ENCODE data around the gene RASGEF1C. TPM values are rescaled to one million over a fixed set of nuclear protein-coding genes. Genes with fewer than 3 reads are reported as not detected.

Gene RASGEF1C
- polyA plus RNA-seq, 3 donors = not detected

GRCh38 chr5:180214870-180215770 is 6.1 kb upstream of the RASGEF1C start:
- H3K27me3 Mint-ChIP-seq (ENCODE audit: low read depth in 3 of 3) = peaks cover 6 to 27% (median 10%) of the 10 kb centered on the region in 3 donors
- Histone ChIP-seq H3K4me1 (ENCODE audit: control insufficient read depth in 1 of 2, insufficient read depth in 2 of 2, low read length in 2 of 2) (no peaks in the 10 kb centered on the region), H3K9me3 (replicated peaks in 1 of 2; ENCODE audit: control insufficient read depth in 1 of 2, insufficient read depth in 1 of 2, low read length in 2 of 2) (peaks cover 20 to 24% of the 10 kb centered on the region in 2 donors), H4K20me1 (ENCODE audit: insufficient read depth, low read length) (no peaks in the 10 kb centered on the region), H3K36me3 (replicated peaks in 1 of 2; ENCODE audit: control insufficient read depth in 1 of 2, insufficient read depth in 2 of 2, low read length in 2 of 2) (no peaks in the 10 kb centered on the region), H3K9ac (ENCODE audit: insufficient read depth, low read length, poor library complexity, severe bottlenecking) (no peak overlapping the region), H3K27me3 (ENCODE audit: control insufficient read depth in 2 of 2, insufficient read depth in 2 of 2, low read length in 2 of 2) (peaks cover 0 to 3% of the 10 kb centered on the region in 2 donors), H3K4me2 (replicated peaks; ENCODE audit: extremely low read depth, low read length, poor library complexity, severe bottlenecking) (no peak overlapping the region), H2AFZ (ENCODE audit: insufficient read depth, low read depth, low read length, poor library complexity, severe bottlenecking) (no peak overlapping the region), H3K27ac (ENCODE audit: low read depth in 1 of 2, low read length in 2 of 2) (no peak overlapping the region), H3K79me2 (ENCODE audit: insufficient read depth, low read length) (no peaks in the 10 kb centered on the region), H3K4me3 (replicated peaks in 1 of 3; ENCODE audit: low read depth in 2 of 3, low read length in 3 of 3) (no peak overlapping the region)
- peaks cover 3% of the 10 kb centered on the region for H3K4me1 Mint-ChIP-seq
- no peak overlapping the region for H3K4me3 Mint-ChIP-seq
- no peaks in the 10 kb centered on the region for H3K36me3 Mint-ChIP-seq
- intact Hi-C loops (cut with micrococcal nuclease) = loop anchor here in 1 of 2 donors (5.0 kb wide), 1 partner anchor 88 kb away; no protein-coding TSS in a partner anchor
- 92% methylated on average over 7 of the region's 21 CpGs for WGBS (ENCODE audit: insufficient coverage)
- H3K9me3 Mint-ChIP-seq = peaks cover 14 to 39% (median 33%) of the 10 kb centered on the region in 7 donors
- DNase-seq = no peak
- H3K27ac Mint-ChIP-seq = no peak overlapping the region
- TF ChIP-seq CTCF (IDR thresholded peaks at IDR 0.05) = no peak

DNA sequence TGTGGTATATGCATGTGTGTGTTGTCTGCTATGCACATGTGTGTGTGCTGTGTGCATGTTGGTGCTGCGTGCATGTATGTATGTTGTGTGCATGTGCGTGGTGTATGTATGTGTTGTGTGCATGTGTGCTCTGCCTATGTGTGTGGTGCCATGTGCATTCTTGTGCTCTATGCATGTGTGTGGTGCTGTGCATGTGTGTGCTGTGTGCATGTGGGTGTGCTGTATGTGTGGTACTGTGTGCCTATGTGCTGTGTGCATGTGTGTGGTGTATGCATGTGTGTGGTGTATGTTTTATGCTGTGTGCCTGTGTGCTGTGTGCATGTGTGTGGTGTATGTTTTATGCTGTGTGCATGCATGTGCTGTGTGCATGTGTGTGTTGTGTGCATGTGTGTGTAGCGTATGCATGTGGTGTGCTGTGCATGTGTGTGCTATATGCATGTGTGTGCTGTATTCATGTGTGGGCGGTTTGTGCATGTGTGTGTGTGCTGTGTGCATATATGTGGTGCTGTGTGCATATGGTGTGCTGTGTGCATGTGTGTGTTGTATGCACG is 4.7 kb upstream of the RASGEF1C start:
- 83% methylated on average over 5 of the region's 5 CpGs for WGBS (ENCODE audit: insufficient coverage)
- Mint-ChIP-seq H3K27me3 (ENCODE audit: low read depth in 3 of 3) (peaks cover 9 to 34% (median 18%) of the 10 kb centered on the region in 3 donors), H3K4me3 (no peak overlapping the region), H3K4me1 (peaks cover 3% of the 10 kb centered on the region), H3K27ac (no peak overlapping the region), H3K36me3 (no peaks in the 10 kb centered on the region), H3K9me3 (peaks cover 6 to 41% (median 28%) of the 10 kb centered on the region in 7 donors)
- intact Hi-C loops (cut with micrococcal nuclease) = loop anchor here in 1 of 2 donors (5.0 kb wide), 1 partner anchor 86 kb away; no protein-coding TSS in a partner anchor
- H3K27me3 ChIP-seq (ENCODE audit: control insufficient read depth in 2 of 2, insufficient read depth in 2 of 2, low read length in 2 of 2) = peaks cover 0 to 8% of the 10 kb centered on the region in 2 donors
- H3K27ac ChIP-seq (ENCODE audit: low read depth in 1 of 2, low read length in 2 of 2) = no peak overlapping the region
- H3K36me3 ChIP-seq (replicated peaks in 1 of 2; ENCODE audit: control insufficient read depth in 1 of 2, insufficient read depth in 2 of 2, low read length in 2 of 2) = no peaks in the 10 kb centered on the region
- H3K4me3 ChIP-seq (replicated peaks in 1 of 3; ENCODE audit: low read depth in 2 of 3, low read length in 3 of 3) = no peak overlapping the region
- peaks cover 11 to 23% of the 10 kb centered on the region in 2 donors for H3K9me3 ChIP-seq (replicated peaks in 1 of 2; ENCODE audit: control insufficient read depth in 1 of 2, insufficient read depth in 1 of 2, low read length in 2 of 2)
- no peak for DNase-seq
- H3K9ac ChIP-seq (ENCODE audit: insufficient read depth, low read length, poor library complexity, severe bottlenecking) = no peak overlapping the region
- H3K4me2 ChIP-seq (replicated peaks; ENCODE audit: extremely low read depth, low read length, poor library complexity, severe bottlenecking) = no peak overlapping the region
- no peaks in the 10 kb centered on the region for H4K20me1 ChIP-seq (ENCODE audit: insufficient read depth, low read length)
- no peak overlapping the region for H2AFZ ChIP-seq (ENCODE audit: insufficient read depth, low read depth, low read length, poor library complexity, severe bottlenecking)
- peaks cover 0 to 5% of the 10 kb centered on the region in 2 donors for H3K4me1 ChIP-seq (ENCODE audit: control insufficient read depth in 1 of 2, insufficient read depth in 2 of 2, low read length in 2 of 2)
- H3K79me2 ChIP-seq (ENCODE audit: insufficient read depth, low read length) = no peaks in the 10 kb centered on the region
- no peak for TF ChIP-seq CTCF (IDR thresholded peaks at IDR 0.05)
